ENCODE measurements around the gene ZNF516. TPM values are rescaled to one million over a fixed set of nuclear protein-coding genes. Genes with fewer than 3 reads are reported as not detected.

The ZNF516 gene
- total RNA-seq, 1 donor from 2014 or later: 19.4 TPM

DNA sequence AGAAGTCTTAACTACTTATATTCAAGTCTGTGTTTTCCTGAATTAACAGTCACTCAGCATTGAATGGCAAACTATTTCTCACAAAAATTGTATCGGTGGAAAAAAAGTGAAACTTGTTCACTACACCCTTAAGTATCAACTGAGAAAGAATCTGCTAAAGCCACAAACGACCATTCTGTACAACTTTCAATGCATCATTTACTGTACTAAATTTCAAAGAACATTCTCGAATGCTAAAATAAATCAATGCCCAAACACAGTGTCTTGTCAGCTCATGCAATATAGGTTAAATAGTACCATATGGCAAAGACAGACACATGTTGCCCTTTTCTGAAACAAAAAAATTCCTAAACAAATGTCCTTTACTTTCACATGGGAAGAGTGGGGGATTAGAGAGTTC lies 9.0 kb downstream of the ZNF516 start:
- ChIA-PET CTCF (no interaction called here), POLR2A (no interaction called here)
- Mint-ChIP-seq H3K27ac (no peak overlapping the region), H3K9me3 (no peaks in the 10 kb centered on the region), H3K4me3 (no peak overlapping the region), H3K36me3 (ENCODE audit: low read depth) (peaks cover 8% of the 10 kb centered on the region), H3K27me3 (peaks cover 3% of the 10 kb centered on the region), H3K4me1 (peaks cover 35% of the 10 kb centered on the region)
- ATAC-seq (ENCODE audit: low read depth) (no peak), DNase-seq (no peak)
- intact Hi-C loops (cut with micrococcal nuclease): no loop called here
- TF ChIP-seq, protein P1, sequence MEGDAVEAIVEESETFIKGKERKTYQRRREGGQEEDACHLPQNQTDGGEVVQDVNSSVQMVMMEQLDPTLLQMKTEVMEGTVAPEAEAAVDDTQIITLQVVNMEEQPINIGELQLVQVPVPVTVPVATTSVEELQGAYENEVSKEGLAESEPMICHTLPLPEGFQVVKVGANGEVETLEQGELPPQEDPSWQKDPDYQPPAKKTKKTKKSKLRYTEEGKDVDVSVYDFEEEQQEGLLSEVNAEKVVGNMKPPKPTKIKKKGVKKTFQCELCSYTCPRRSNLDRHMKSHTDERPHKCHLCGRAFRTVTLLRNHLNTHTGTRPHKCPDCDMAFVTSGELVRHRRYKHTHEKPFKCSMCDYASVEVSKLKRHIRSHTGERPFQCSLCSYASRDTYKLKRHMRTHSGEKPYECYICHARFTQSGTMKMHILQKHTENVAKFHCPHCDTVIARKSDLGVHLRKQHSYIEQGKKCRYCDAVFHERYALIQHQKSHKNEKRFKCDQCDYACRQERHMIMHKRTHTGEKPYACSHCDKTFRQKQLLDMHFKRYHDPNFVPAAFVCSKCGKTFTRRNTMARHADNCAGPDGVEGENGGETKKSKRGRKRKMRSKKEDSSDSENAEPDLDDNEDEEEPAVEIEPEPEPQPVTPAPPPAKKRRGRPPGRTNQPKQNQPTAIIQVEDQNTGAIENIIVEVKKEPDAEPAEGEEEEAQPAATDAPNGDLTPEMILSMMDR (IDR thresholded peaks at IDR 0.05): no peak

DNA sequence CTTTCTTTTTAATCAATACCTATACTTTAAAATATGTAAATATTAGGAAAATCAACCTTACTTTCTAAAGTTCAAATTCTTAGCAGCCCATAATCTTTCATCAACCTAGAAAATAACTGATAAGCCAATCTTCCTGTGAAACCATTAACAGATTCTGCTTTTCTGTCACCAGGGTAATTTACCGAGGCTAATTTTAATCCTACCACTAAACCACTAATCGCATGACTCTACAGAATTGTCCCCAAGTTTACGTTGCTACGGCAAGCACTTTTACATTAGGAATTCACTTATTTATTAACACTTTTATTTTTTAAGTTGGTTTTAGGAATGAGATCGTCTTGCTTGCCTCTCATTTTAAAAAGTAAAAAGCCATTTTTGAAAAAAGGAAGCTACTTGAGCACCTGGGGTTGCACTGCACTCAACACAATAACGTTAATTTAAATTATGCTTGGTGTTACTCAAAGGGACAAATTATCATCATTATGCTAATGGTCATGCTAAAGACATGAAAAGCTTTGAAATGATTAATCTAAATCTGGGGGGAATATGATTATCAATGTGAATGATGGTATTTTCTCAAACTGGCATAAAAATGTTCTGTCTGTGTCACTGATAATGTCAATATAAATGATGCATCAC lies 10.2 kb downstream of the ZNF516 start:
- no peaks in the 10 kb centered on the region for H3K9me3 Mint-ChIP-seq
- no peak for DNase-seq
- no peak overlapping the region for H3K4me3 Mint-ChIP-seq
- peaks cover 24% of the 10 kb centered on the region for H3K4me1 Mint-ChIP-seq
- intact Hi-C loops (cut with micrococcal nuclease): no loop called here
- H3K36me3 Mint-ChIP-seq (ENCODE audit: low read depth): peaks cover 5% of the 10 kb centered on the region
- TF ChIP-seq, protein P1 (IDR thresholded peaks at IDR 0.05): no peak
- no peak for ATAC-seq (ENCODE audit: low read depth)
- no peak overlapping the region for H3K27ac Mint-ChIP-seq
- ChIA-PET POLR2A (no interaction called here), CTCF (no interaction called here)
- peaks cover 3% of the 10 kb centered on the region for H3K27me3 Mint-ChIP-seq

DNA sequence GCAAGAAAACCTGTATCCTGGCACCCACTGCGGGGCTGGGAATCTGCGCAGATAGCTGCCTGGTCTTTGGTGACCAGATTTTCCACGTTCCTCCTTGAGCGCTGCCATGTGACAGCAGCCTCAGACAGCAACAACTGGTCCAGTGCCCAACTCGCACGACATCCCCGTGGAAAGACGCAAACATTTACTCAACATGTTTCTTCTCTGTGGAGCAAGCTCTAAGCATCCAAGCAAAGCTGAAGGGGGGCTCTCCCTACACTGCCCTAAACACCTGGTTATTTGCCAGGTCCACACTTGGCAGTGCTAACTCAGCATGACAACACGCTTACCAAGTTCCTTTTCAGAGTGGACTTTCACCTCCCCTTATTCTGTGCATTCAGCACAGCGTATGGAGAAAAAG lies 11.3 kb downstream of the ZNF516 start:
- POLR2A ChIA-PET: no interaction called here

DNA sequence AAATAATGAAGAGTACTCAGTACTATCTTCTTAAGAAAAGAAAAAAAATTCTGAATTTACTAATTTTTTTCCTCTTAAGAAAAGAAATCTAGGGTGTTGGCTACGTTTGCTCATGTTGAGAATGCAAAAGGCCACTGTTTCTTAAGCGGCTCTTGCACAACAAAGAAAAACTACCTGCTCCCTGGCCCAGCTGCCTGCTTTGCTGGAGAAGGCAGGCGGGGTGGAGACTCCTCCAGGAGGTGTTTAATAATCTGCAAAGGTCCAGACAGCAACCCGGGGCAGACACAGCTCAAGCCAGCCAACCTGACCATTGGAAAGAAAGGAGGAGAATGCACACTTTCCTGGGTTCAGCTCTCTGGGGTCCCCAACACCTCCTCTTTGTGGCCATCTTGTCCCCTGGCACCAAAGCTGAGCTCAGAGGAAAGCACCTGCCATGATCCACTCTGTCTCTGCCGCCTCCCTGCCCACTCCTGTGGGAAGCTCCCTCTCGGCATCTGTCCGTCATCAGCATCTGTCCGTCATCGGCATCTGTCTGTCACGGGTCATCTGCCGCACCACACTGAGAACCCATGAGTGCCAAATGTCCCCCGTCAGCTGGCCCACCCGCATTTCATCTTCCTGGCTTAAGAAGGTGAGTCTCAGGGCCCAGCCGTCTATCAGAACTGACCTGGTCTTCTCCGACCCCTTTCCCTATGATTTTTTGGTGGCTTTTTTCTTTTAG lies 11.9 kb downstream of the ZNF516 start:
- TF ChIP-seq, protein P1 (IDR thresholded peaks at IDR 0.05): no peak
- no peak overlapping the region for H3K4me3 Mint-ChIP-seq
- ATAC-seq (ENCODE audit: low read depth): no peak
- peaks cover 5% of the 10 kb centered on the region for H3K36me3 Mint-ChIP-seq (ENCODE audit: low read depth)
- no peaks in the 10 kb centered on the region for H3K9me3 Mint-ChIP-seq
- H3K4me1 Mint-ChIP-seq: peaks cover 22% of the 10 kb centered on the region
- no peak for DNase-seq
- peaks cover 4% of the 10 kb centered on the region for H3K27me3 Mint-ChIP-seq
- ChIA-PET CTCF (no interaction called here), POLR2A (no interaction called here)
- intact Hi-C loops (cut with micrococcal nuclease): no loop called here
- H3K27ac Mint-ChIP-seq: no peak overlapping the region

More for the DNA sequence above, 11.3 kb downstream of the ZNF516 start:
- no peak for ATAC-seq (ENCODE audit: low read depth)
- Mint-ChIP-seq H3K4me1 (peaks cover 22% of the 10 kb centered on the region), H3K4me3 (no peak overlapping the region), H3K27ac (no peak overlapping the region), H3K9me3 (no peaks in the 10 kb centered on the region), H3K27me3 (peaks cover 4% of the 10 kb centered on the region), H3K36me3 (ENCODE audit: low read depth) (peaks cover 5% of the 10 kb centered on the region)
- intact Hi-C loops (cut with micrococcal nuclease): no loop called here
- TF ChIP-seq, protein P1 (IDR thresholded peaks at IDR 0.05): no peak
- CTCF ChIA-PET: no interaction called here
- DNase-seq: no peak

DNA sequence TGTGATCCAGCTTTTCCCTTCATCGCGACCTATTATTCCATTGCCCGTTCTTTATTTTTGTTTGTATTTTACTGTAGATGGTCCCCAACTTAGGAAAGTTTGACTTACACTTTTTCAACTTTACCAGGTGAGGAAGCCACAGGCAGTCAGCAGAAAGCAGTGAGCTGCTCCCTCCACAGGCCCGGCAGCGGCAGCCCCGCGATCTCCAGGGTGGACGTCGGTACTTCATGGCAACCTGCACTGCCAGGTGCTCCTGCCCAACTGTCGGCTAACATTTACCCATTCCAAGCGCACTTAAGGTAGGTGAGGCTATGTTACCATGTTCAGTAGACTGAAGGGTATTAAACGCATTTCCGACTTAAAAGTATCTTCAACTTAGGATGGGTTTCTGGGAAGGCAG lies 12.8 kb downstream of the ZNF516 start:
- Mint-ChIP-seq H3K4me1 (peaks cover 28% of the 10 kb centered on the region), H3K36me3 (ENCODE audit: low read depth) (peaks cover 5% of the 10 kb centered on the region), H3K27ac (no peak overlapping the region), H3K27me3 (peaks cover 2% of the 10 kb centered on the region), H3K9me3 (no peaks in the 10 kb centered on the region), H3K4me3 (no peak overlapping the region)
- no peak for ATAC-seq (ENCODE audit: low read depth)
- TF ChIP-seq, protein P1 (IDR thresholded peaks at IDR 0.05): no peak
- ChIA-PET CTCF (no interaction called here), POLR2A (no interaction called here)
- intact Hi-C loops (cut with micrococcal nuclease): no loop called here
- no peak for DNase-seq

Data from activated B cell treated with CpG ODN at 0.5 μM for 24 hours (primary cell).